ENCODE data around the gene FOXL3.

DNA sequence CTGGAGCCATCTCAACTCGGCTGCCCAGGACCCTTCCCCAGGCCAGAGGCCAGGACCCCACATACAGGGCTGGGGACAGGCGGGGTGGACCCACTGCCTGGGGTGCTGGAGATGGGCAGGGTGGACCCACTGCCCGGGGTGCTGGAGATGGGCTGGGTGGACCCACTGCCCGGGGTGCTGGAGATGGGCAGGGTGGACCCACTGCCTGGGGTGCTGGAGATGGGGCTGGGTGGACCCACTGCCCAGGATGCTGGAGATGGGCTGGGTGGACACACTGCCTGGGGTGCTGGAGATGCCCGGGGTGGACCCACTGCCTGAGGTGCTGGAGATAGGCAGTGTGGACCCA, 32.4 kb upstream of the FOXL3 start:
- TF ChIP-seq CTCF (IDR thresholded peaks at IDR 0.05) (no peak), ZFX (IDR thresholded peaks at IDR 0.05; ENCODE audit: borderline replicate concordance) (no peak)
